Measurements from ENCODE around the gene HSPA14. TPM values are rescaled to one million over a fixed set of nuclear protein-coding genes. Genes with fewer than 3 reads are reported as not detected.

The HSPA14 gene
- total and polyA plus RNA-seq, 10 of the 15 experiments (the other 5 are each of a cell fraction or from before 2014, with no cell fraction given): 26.6 to 56.1 (median 34.3) TPM

DNA sequence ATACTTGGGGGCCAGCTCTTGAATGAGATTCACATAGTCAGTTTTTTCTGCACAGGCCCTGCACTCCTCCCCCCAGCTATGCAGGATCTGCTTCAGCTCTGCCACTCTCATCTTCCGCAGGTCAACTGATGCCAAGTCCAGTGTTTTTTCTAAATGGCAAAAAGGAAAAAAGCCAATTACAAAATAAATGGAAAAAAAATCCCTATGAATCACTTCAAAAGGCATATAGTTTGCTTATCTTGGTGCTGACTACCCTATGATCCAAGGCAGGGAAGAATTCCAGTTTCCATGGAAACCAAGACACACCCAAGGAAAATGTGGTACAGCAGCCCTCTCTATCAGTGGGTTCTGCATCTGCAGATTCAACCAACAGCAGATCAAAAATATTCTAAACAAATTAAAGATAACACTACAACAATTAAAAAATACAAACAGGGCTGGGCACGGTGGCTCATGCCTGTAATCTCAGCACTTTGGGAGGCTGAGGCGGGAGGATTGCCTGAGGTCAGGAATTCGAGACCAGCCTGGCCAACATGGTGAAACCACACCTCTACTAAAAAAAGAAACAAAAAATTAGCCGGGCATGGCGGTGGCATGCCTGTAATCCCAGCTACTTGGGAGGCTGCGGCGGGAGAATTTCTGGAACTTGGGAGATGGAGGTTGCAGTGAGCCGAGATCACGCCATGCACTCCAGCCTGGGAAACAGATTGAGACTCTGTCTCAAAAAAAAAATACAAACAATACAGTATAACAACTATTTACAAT lies 17.9 kb upstream of the HSPA14 start:
- FAIRE-seq: no peak
- TF ChIP-seq, protein P1, sequence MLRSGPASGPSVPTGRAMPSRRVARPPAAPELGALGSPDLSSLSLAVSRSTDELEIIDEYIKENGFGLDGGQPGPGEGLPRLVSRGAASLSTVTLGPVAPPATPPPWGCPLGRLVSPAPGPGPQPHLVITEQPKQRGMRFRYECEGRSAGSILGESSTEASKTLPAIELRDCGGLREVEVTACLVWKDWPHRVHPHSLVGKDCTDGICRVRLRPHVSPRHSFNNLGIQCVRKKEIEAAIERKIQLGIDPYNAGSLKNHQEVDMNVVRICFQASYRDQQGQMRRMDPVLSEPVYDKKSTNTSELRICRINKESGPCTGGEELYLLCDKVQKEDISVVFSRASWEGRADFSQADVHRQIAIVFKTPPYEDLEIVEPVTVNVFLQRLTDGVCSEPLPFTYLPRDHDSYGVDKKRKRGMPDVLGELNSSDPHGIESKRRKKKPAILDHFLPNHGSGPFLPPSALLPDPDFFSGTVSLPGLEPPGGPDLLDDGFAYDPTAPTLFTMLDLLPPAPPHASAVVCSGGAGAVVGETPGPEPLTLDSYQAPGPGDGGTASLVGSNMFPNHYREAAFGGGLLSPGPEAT (IDR thresholded peaks at IDR 0.05; ENCODE audit: low read depth): no peak
- no peak for TF ChIP-seq NFYA (IDR thresholded peaks at IDR 0.05; ENCODE audit: borderline replicate concordance, low read depth, low read length)
- no peak for TF ChIP-seq TAF1 (IDR thresholded peaks at IDR 0.05; ENCODE audit: borderline replicate concordance, low read depth, low read length)
- TF ChIP-seq TBL1XR1 (IDR thresholded peaks at IDR 0.05; ENCODE audit: low read depth, low read length): no peak
- no peak for TF ChIP-seq ETV6 (conservative IDR thresholded peaks at IDR 0.05 in 1 of 2, IDR thresholded peaks at IDR 0.05 in 1 of 2; ENCODE audit: borderline replicate concordance in 1 of 2, low read depth in 1 of 2)
- no peak for TF ChIP-seq STAT3 (IDR thresholded peaks at IDR 0.05; ENCODE audit: low read depth, low read length)
- TF ChIP-seq MTA2 (IDR thresholded peaks at IDR 0.05; ENCODE audit: low read depth): no peak
- TF ChIP-seq NR2F1 (conservative IDR thresholded peaks at IDR 0.05): no peak
- no peak for TF ChIP-seq TARDBP (IDR thresholded peaks at IDR 0.05; ENCODE audit: borderline replicate concordance)
- TF ChIP-seq KAT2A (conservative IDR thresholded peaks at IDR 0.05; ENCODE audit: control insufficient read depth, low read depth, low read length): no peak
- TF ChIP-seq YY1 (IDR thresholded peaks at IDR 0.05; ENCODE audit: low read depth, low read length): no peak
- TF ChIP-seq, protein P2, sequence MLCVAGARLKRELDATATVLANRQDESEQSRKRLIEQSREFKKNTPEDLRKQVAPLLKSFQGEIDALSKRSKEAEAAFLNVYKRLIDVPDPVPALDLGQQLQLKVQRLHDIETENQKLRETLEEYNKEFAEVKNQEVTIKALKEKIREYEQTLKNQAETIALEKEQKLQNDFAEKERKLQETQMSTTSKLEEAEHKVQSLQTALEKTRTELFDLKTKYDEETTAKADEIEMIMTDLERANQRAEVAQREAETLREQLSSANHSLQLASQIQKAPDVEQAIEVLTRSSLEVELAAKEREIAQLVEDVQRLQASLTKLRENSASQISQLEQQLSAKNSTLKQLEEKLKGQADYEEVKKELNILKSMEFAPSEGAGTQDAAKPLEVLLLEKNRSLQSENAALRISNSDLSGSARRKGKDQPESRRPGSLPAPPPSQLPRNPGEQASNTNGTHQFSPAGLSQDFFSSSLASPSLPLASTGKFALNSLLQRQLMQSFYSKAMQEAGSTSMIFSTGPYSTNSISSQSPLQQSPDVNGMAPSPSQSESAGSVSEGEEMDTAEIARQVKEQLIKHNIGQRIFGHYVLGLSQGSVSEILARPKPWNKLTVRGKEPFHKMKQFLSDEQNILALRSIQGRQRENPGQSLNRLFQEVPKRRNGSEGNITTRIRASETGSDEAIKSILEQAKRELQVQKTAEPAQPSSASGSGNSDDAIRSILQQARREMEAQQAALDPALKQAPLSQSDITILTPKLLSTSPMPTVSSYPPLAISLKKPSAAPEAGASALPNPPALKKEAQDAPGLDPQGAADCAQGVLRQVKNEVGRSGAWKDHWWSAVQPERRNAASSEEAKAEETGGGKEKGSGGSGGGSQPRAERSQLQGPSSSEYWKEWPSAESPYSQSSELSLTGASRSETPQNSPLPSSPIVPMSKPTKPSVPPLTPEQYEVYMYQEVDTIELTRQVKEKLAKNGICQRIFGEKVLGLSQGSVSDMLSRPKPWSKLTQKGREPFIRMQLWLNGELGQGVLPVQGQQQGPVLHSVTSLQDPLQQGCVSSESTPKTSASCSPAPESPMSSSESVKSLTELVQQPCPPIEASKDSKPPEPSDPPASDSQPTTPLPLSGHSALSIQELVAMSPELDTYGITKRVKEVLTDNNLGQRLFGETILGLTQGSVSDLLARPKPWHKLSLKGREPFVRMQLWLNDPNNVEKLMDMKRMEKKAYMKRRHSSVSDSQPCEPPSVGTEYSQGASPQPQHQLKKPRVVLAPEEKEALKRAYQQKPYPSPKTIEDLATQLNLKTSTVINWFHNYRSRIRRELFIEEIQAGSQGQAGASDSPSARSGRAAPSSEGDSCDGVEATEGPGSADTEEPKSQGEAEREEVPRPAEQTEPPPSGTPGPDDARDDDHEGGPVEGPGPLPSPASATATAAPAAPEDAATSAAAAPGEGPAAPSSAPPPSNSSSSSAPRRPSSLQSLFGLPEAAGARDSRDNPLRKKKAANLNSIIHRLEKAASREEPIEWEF (IDR thresholded peaks at IDR 0.05; ENCODE audit: insufficient replicate concordance, low read depth, low read length): no peak
- TF ChIP-seq, protein P3, sequence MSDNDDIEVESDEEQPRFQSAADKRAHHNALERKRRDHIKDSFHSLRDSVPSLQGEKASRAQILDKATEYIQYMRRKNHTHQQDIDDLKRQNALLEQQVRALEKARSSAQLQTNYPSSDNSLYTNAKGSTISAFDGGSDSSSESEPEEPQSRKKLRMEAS (IDR thresholded peaks at IDR 0.05; ENCODE audit: low read depth, low read length): no peak
- no peak for TF ChIP-seq CHD4 (IDR thresholded peaks at IDR 0.05)
- TF ChIP-seq ZZZ3 (IDR thresholded peaks at IDR 0.05; ENCODE audit: control insufficient read depth, insufficient read length, low read depth): no peak
- TF ChIP-seq NFYB (IDR thresholded peaks at IDR 0.05; ENCODE audit: insufficient read depth, low read depth, low read length): no peak

More for the DNA sequence above, 17.9 kb upstream of the HSPA14 start:
- no TSS peak for BruUV-seq (replicated peaks)
- Histone ChIP-seq H3K9ac (ENCODE audit: control insufficient read depth, insufficient read depth, low read length) (no peak overlapping the region), H3K9me3 (replicated peaks; ENCODE audit: control insufficient read depth, insufficient read depth, low read length) (no peaks in the 10 kb centered on the region), H4K20me1 (ENCODE audit: control insufficient read depth, insufficient read depth) (no peaks in the 10 kb centered on the region), H3K27me3 (replicated peaks in 1 of 2; ENCODE audit: control insufficient read depth in 2 of 2, insufficient read depth in 2 of 2, low read length in 1 of 2) (no peaks in the 10 kb centered on the region), H2AFZ (ENCODE audit: control insufficient read depth, low read depth, low read length) (no peak overlapping the region), H3K27ac (ENCODE audit: control insufficient read depth, insufficient read depth) (no peak overlapping the region), H3K79me2 (ENCODE audit: control insufficient read depth, insufficient read depth, low read length) (no peaks in the 10 kb centered on the region), H3K4me2 (ENCODE audit: control insufficient read depth, insufficient read depth) (no peak overlapping the region), H3K4me1 (ENCODE audit: control insufficient read depth, insufficient read depth, low read length) (no peaks in the 10 kb centered on the region), H3K4me3 (no peak overlapping the region), H3K36me3 (ENCODE audit: control insufficient read depth in 2 of 2, insufficient read depth in 2 of 2, low read length in 1 of 2) (no peaks in the 10 kb centered on the region)
- DNase-seq (ENCODE audit: low read depth, low spot score) (no peak), ATAC-seq (no peak)
- POLR2A ChIA-PET: interaction anchor here (1.0 kb wide), 1 partner anchor 290 kb away, joined by 3 read pairs; no protein-coding TSS in a partner anchor
- RAD21 ChIA-PET (ENCODE audit: unreplicated experiment): interaction anchor here (1.2 to 2.9 kb wide), 2 partner anchors 283 to 1033 kb away, joined by 4 to 9 read pairs; no protein-coding TSS in a partner anchor
- intact Hi-C loops (cut with micrococcal nuclease; ENCODE audit: unreplicated experiment): loop anchor here (5.0 kb wide), 2 partner anchors 173 to 258 kb away; no protein-coding TSS in a partner anchor
- 65% methylated on average over 10 of the region's 10 CpGs for WGBS (ENCODE audit: insufficient coverage, insufficient replicate concordance, low lambda C conversion rate, missing lambda C conversion rate)
- SMC1A ChIA-PET (ENCODE audit: uncharacterized antibody, unreplicated experiment): interaction anchor here (1.1 to 2.6 kb wide), 8 partner anchors 10 to 320 kb away, joined by 3 to 22 read pairs (median 4); no protein-coding TSS in a partner anchor
- in situ Hi-C loops (cut with MboI): loop anchor here (5.0 to 10.0 kb wide), 2 partner anchors 318 to 625 kb away; no protein-coding TSS in a partner anchor
- CTCF ChIA-PET: interaction anchor here (1.1 to 7.7 kb wide), 5 partner anchors 11 to 318 kb away, joined by 3 to 134 read pairs (median 3); no protein-coding TSS in a partner anchor

All from GM12878 (cell line).